ENCODE results near the gene ZNF8.
"Not testable (repeated sequence)": the region's sequence is repeated elsewhere in the genome, so short reads cannot be mapped to it uniquely, and the experiment has no call there.

Gene ZNF8

DNA sequence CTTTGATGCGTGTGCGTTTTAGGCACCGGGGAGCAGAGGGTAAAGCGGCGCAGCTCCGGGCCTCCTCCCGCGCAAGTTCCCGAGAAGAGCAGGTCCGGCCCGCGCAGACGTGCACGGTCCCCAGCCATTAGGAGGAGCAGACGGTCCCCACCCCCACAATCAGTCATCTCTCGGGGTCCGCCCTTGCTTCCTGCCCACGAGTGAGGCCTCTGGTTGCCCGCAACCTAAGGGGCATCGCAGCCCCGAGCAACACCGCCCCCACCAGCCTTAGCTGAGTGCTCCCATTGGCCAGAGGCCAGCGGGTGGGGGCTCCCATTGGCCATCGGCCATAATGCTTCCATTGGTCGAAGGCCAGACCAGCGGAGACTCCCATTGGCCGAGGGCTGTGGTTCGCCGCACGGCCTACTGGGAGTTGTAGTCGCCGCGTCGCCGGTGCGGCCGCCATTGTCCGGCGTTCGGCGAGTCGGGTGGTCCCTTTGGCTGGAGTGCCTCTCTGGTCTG is at the start of gene ZNF8:
Gene ZNF8 (plus strand): TSS at position 415 of the 501 bp plus-strand sequence. CDS start 127 bp downstream, outside the sequence.
- DNase-seq: peak; percentile 90 to 99 (median 96)

DNA sequence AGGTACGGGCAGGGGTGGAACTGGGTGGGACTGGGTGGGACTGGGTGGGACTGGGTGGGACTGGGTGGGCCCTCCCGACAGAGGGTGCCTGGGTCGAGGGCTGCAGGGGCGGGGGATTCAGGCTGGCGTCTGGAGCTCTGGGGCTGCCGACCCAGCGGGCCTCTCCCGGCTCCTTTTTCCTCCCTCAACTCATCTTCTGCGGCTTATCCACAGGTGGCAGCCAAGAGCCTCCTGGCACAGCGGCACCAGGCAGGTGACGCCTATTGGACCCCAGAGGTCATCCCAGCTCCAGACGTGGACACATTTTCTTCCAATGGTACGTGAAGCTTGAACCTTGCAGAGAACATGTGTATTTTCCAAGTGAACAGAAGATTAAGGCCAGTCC is 49.5 kb upstream of the ZNF8 start:
- peak in 1 of 3 experiments; percentile 9 for DNase-seq

DNA sequence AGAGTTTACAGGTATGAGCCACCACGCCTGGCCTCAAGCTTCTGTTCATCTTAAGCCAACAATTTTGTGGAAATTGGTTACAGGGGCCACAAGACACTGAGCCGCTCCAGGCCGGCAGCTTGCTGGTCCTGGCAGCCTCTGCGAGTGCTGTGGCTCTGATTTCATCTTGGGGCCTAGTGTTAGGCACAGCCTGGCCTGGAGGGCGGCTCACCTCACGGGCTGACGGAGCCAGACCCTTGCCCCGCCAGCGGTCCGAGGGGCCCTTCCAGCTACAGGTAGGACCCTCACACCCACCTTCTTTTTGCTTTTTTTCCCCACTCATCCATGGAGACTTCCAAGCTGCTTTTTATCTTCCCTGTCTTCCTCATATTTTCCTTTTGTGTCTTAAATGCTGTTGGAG is 41.4 kb upstream of the ZNF8 start:
- DNase-seq: no peak

DNA sequence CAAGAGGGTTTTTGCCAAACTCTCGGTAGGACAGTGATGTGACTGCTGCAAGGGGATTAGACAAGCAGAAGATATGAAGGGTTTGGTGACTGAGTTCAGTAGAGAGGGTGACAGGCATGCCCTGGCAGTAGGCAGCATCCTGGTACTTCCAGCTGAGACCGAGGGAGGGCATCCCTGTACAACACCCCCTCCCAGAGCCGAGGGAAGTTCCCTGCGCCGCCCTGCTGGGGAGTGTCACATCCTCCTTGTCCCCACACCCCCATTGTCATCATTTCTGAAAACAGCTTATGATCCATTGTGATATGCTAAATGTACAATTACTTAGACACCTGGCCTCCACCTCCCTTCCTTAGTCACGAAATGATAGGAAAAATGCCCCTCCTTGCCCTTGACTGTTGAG is 35.4 kb upstream of the ZNF8 start:
- no peak for DNase-seq

DNA sequence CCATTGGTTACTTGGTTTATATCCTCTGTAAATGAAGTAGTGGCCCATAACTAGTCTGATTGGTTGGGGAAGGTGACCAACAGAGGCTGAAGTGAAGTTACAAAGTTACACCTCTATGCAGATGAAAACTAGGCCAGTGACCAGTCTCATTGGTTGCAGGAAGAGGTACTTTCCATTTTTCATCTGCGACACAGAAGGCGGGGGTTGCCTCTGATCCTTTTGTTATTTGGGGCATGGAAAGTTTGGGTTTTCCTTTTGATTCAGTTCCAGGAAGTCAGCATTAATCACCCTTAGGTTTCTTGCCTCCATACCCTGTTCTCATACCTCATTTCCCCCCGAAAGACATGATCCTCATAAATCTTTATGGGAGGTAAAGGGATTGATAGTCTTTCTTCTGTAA is 29.9 kb upstream of the ZNF8 start:
- DNase-seq: no peak

DNA sequence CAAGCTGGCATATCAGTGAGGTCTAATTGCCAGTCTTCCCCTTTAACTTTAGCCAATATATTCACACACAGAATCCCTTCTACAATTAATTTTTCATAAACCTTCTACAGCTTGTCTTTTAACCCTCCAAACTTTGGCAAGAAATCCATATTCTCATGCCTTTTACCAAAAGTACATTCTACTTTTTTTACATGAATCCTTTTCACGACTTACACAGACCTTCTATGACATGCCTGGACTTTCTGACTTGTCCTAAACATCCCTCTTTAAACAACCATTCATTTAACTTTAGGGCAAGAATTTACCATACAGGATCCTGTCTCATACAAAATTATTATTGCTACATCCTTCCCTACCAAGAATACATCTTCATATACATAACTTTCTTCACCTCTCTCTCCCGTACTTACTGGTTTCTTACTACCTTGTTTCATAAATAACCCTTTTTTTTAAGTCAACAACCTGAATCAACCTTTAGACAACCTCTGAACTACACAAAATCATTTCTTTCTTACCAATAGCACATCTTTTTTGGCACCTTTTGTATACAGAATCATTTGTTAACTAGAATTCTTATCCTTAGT is 26.6 kb upstream of the ZNF8 start:
- DNase-seq: peak in 1 of 3 experiments; percentile 5

DNA sequence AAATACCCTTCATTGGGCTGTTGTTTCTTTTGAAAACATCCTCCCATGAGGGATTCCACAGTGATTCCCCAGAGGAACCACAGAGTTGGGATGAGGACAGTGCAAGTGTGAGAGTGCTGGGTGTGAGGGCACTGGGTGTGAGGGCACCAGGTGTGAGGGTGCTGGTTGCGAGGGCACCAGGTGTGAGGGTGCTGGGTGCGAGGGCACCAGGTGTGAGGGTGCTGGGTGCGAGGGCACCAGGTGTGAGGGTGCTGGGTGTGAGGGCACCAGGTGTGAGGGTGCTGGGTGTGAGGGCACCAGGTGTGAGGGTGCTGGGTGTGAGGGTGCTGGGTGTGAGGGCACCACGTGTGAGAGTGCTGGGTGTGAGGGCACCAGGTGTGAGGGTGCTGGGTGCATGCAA is 20.5 kb upstream of the ZNF8 start:
- not testable (repeated sequence) for DNase-seq

DNA sequence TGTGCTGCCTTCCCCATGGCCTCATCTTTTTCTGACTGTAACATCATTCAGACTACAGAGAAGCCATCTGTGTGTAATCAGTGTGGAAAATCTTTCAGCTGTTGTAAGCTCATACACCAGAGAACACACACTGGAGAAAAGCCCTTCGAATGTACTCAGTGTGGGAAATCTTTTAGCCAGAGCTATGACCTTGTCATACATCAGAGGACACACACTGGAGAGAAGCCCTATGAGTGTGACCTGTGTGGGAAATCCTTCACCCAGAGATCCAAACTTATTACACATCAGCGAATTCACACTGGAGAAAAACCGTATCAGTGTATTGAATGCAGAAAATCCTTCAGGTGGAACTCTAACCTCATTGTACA is 17.2 kb upstream of the ZNF8 start:
- no peak for DNase-seq

DNA sequence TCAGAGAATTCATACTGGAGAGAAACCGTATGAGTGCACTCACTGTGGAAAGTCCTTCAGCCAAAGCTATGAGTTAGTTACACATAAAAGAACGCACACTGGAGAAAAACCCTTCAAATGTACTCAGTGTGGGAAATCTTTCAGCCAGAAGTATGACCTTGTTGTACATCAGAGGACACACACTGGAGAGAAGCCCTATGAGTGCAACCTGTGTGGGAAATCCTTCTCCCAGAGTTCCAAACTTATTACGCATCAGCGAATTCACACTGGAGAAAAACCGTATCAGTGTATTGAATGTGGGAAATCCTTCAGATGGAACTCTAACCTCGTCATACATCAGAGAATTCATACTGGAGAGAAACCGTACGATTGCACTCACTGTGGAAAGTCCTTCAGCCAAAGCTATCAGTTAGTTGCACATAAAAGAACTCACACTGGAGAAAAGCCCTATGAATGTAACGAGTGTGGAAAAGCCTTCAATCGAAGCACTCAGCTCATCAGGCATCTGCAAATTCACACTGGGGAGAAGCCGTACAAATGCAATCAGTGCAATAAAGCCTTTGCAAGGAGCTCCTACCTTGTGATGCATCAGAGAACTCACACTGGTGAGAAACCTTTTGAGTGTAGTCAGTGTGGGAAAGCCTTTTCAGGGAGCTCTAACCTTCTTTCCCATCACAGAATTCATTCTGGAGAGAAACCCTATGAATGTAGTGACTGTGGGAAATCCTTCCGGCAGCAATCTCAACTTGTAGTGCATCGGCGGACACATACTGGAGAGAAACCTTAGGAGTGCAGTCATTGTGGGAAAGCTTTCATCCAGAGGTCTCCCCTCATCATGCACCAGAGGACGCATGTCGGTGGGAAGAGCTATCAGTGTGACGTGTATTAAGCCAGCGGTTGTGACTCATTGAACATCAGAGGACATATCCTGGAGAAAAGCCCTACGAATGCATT is 16.5 kb upstream of the ZNF8 start:
- DNase-seq: peak in 1 of 3 experiments; percentile 1

DNA sequence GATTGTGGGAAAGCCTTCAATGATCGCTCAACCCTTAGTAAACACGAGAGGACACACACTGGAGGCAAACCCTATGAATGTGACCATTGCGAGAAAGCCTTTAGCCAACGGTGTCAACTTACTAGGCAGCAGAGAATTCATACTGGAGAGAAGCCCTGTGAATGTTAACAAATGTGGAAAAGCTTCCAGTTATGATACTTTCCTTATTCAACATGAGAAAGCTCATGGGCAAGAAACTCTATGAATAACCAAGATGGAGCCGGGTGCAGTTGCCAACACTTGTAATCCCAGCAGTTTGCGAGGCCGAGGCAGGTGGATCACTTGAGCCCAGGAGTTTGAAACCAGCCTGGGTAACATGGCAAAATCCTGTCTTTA is 15.8 kb upstream of the ZNF8 start:
- DNase-seq: no peak

DNA sequence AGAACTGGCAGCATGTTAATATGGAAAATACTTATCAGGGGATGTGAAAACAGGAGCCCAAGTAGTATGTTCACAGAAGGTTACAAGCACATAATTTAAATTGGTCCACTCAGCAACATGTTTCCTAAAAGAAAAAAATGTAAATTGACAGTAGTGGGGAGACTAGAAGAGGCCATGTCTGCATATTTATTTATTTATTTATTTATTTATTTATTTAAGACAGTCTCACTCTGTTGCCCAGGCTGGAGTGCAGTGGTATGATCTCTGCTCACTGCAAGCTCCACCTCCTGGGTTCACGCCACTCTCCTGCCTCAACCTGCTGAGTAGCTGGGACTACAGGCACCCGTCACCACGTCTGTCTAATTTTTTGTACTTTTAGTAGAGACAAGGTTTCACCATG is 13.7 kb upstream of the ZNF8 start:
- DNase-seq: no peak

DNA sequence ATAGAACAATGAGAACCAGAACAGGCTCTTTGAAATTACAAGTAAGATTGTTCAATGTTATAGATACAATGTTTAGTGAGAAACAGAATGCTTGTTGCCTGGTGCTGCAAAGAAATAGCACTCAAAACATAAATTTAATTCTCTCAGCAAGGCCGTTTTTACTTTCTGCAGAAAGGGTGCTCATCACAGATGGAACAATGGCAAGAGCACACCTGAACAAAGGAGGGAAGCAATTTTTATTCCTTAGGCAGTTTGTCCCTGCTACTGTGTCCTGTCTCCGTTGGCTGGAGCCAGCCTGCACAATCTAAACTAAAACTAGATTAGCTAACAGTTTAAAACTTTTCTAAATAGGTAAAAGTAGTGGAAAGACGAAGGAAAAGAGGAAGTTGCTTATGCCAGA is 10.4 kb upstream of the ZNF8 start:
- DNase-seq: no peak

DNA sequence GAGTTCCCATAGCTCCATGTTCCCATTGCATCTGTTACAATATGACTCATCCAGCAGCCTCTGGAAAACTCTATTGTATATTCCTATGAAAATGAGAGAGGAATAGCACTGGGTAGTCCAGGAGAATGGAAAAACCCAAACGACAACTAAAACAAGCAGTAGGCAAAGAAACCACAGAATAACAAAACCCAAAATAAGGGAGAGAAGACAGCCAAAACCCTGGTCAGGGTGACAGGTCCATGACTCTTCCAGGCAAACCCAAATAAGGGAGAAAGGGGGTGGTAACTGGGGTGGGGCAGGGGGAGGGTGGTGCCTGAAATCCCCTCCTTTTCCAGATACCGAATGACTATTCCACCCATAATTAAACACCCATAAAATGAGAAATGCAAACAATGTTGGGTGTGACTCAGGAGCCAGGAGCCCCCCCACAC is 4.0 kb upstream of the ZNF8 start:
- DNase-seq: no peak

DNA sequence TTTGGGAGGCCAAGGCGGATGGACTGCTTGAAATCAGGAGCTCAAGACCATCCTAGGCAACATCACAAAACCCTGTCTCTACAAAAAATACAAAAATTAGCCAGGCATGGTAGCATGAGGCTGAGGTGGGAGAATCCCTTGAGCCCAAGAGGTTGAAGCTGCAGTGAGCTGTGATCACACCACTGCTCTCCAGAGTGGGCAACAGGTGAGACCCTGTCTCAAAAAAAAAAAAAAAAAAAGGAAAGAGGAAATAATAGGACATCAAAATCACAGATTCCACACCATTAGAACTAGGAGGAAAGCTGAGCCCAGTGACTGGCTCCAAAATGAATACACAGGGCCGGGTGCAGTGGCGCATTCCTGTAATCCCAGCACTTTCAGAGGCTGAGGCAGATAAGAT is 3.2 kb upstream of the ZNF8 start:
- DNase-seq: no peak

DNA sequence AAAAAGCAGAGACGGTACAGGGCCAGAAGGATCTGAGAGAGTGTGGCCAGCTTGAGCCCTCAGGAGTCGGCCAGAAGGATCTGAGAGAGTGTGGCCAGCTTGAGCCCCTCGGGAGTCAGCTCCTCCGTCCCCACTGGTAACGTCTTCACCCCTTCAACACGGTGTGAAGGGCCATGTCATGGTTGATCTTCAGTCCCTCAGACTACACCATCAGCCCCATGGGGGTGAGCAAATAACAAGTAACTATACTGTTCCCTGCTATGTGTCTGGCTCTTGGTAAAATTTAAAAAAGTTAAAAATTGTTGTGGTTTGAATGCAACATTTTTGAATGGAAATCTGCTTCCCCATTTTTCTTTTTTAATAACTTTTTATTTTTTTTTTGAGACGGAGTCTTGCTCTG is 1.6 kb upstream of the ZNF8 start:
- no peak for DNase-seq

DNA sequence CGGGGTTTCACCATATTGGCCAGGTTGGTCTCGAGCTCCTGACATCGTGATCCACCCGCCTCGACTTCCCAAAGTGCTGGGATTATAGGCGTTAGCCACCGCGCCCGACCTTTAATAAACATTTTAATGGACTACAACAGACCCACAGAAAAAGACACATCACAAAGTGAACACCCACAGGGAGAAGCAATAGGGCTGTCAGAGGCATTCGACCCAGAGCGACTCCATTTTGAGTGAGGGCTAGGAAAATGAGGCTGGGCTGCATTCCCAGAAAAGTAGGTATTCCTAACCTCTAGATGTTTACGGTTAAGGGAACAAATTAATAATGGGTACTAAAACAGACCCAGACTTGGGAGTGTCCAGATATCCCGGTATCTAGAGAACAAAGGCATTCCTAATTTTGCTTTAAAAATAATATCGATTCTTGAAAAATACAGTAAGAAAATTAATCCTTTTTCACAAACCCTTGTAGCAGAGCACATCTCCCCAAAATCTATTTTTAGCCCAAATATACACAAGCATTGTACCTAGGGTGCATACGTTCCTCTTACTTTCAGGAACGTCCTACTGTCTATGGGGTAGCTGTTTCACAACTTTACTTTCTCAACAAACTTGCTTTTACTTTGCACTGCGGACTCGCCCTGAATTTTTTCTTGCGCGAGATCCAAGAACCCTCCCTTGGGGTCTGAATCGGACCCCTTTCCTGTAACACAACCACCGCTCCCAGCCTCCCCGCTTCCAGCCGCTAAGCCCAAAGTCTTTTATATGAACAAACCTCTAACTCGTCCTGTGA is 811 bp upstream of the ZNF8 start:
- no peak for DNase-seq

DNA sequence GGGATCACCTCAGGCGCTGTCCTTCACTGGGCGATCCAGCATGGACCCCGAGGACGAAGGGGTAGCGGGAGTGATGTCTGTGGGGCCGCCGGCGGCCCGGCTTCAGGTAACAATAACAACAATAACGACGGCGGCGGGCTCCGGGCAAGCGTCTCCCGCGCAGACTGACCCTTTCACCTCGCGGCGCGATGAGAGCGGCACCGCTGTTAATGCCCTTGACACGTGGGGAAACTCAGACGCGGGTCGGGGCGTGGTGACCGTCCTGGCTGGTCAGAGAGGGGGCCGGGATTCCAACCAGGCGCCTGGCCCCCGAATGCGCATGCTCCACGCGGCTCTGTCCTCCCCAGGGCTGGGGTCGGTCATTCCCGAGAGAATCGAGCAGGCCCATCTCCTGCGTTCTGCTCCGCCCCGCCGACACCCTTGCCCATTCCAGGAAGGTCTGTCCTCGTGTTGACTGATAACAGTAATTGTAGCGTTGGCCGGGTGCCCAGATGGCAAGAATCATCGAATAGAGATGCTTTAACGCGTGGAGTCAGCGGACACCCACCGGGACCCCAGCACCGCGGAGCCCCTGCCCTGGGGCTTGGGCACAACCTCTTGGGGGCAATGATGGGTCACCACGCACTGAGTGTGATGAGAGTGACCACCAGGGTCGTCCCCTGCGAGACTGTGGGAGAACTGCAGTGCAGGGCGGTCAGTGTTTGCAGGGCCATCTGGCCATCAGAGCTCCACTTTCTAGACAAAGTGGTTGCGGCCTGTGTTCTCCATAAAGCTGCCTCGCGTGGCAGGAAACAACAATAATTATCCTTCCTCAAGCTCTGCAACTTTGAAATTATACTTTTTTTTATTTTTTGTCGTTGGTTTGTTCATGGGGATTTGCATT is 528 bp downstream of the ZNF8 start:
- DNase-seq: peak; percentile 51 to 73 (median 52)

DNA sequence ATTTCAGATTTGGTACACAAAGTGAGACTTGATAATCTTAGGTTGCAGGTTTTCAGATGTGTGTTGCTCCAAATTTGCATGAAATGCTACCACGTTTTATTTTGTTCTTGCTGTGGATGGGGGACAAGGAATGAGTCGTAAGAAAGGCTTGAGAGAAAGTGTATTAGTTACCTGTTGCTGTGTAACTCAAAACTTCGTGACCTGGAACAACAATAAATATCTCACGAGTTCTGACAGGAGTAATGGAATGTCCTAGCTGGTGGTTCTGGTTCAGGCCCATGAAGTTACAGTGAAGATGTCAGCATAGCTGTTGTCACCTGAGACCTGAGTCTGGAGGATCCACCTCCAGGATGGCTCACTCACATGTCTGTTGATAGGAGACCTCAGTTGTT is 1.2 kb downstream of the ZNF8 start:
- no peak for DNase-seq

DNA sequence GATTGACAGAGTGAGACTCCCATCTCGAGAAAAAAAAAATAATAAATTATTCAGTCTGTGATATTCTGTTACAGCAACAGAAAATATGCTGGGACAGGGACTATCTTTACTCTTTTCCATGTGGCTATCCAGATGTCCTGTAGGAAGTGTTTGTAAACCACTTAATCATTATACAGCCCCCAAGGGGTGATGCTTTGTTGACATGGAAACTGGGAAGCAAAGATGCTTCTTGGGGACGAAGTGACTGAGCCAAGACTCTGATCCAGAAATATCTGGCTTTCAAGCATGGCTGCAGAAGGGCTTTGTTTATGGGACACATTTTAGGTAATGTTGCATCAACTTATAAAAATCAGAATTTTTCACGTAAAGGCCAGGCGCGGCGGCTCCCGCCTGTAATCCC is 5.4 kb downstream of the ZNF8 start:
- no peak for DNase-seq

DNA sequence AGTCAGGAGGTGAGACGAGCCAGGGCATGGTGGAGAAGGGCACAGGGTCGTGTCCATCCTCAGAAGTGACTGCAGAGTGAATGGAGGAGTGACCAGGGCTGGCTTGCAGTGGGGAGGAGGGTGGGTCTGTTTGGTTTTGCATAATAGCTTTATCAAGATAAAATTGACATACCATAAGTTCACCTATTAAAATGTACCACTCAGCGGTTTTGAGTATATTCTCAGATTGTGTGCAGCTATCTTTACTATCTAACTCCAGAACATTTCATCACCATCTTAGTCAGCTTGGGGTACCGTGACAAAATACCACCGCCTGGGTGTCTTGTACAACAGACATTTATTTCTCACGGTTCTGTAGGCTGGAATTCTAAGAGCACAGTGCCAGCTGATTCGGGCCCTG is 13.2 kb downstream of the ZNF8 start:
- no peak for DNase-seq

DNA sequence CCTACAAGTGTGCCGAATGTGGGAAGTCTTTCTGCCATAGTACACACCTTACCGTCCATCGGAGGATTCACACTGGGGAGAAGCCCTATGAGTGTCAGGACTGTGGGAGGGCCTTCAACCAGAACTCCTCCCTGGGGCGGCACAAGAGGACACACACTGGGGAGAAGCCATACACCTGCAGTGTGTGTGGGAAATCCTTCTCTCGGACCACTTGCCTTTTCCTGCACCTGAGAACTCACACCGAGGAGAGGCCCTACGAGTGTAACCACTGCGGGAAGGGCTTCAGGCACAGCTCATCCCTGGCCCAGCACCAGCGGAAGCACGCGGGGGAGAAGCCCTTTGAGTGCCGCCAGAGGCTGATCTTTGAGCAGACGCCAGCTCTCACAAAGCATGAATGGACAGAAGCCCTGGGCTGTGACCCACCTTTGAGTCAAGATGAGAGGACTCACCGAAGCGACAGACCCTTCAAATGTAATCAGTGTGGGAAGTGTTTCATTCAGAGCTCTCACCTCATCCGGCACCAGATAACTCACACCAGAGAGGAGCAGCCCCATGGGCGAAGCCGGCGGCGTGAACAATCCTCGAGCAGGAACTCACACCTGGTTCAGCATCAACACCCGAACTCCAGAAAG is 16.1 kb downstream of the ZNF8 start:
- no peak for DNase-seq

DNA sequence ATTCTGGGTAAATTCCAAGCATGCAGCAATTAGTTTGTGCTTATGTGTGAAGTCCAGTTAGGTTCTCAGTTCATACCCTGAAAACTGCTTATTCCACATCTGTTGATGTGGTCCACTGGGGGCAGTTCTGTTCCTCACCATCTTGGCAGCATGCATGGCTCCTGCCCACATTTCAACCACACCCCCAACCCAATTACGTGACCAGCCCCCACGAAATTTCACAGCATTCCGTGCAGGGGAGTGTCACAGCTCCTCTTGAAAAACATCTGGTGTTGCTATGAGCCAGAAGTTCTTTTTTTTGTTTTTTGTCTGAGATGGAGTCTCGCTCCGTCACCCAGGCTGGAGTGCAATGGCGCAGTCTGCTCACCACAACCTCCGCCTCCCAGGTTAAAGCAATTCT is 17.3 kb downstream of the ZNF8 start:
- DNase-seq: no peak

Measured in NCI-H1417 (cell line).